K562 (cell line): ENCODE data around the gene NR1H2.
A peak's percentile ranks its signal among the peaks of the same experiment; 100 is the strongest.

Experiments used
- CTCF ChIP-seq, 3 experiments: IDR thresholded peaks in 2 of 3; conservative IDR thresholded peaks in 1 of 3; 2 replicates each; pipeline ENCODE4 v1.5.1; 2011 to 2012; ENCODE audit warnings: low read length in 3 of 3, mild to moderate bottlenecking in 3 of 3, control low read depth in 2 of 3, improper control_type of control experiment in 1 of 3, inconsistent platforms in 1 of 3, low read depth in 1 of 3, mixed read lengths in 1 of 3, moderate library complexity in 1 of 3; ENCODE audit not compliant: insufficient read depth in 2 of 3
- FOXM1 ChIP-seq, 2 experiments: fragments of 450-650 bp in 1 of 2; sonication (generic) in 1 of 2; formaldehyde crosslinking in 1 of 2; IDR thresholded peaks; 2 replicates each; pipeline versions ENCODE4 v1.6.1 to v1.9.0; 2017 to 2022; ENCODE audit warnings: low read depth in 2 of 2, mild to moderate bottlenecking in 2 of 2, missing genetic modification reagents in 1 of 2, moderate library complexity in 1 of 2
- GATAD2B ChIP-seq: fragments of 450-650 bp; IDR thresholded peaks from 2 replicates; pipeline ENCODE4 v1.6.1; 2017; ENCODE audit warnings: mild to moderate bottlenecking, borderline replicate concordance
- MECOM ChIP-seq: fragments of 250-450 bp; sonication (Bioruptor Pico); IDR thresholded peaks from 2 replicates; pipeline ENCODE4 v1.8.0; 2022; ENCODE audit warnings: inconsistent platforms
- RAD21 ChIP-seq, 2 experiments: fragments of 250-450 bp in 1 of 2; fragments of 450-650 bp in 1 of 2; sonication (Bioruptor Pico) in 1 of 2; formaldehyde crosslinking in 1 of 2; IDR thresholded peaks in 1 of 2; conservative IDR thresholded peaks in 1 of 2; 2 replicates each; pipeline versions ENCODE4 v1.4.0 to v1.8.0; 2020 to 2022; ENCODE audit warnings: mild to moderate bottlenecking in 2 of 2, moderate library complexity in 1 of 2
- SMARCC2 ChIP-seq: fragments of 450-650 bp; IDR thresholded peaks from 2 replicates; pipeline ENCODE4 v1.6.1; 2017; ENCODE audit warnings: antibody characterized with exemption, moderate library complexity, mild to moderate bottlenecking, low read depth
- SMC3 ChIP-seq: conservative IDR thresholded peaks from 2 replicates; pipeline ENCODE4 v1.6.1; 2011; ENCODE audit warnings: low read depth, low read length, improper control_type of control experiment; ENCODE audit not compliant: insufficient read depth
- SP2 ChIP-seq: IDR thresholded peaks from 2 replicates; pipeline ENCODE4 v1.6.1; 2011; ENCODE audit warnings: mild to moderate bottlenecking, low read depth, low read length, moderate library complexity; ENCODE audit not compliant: poor library complexity, severe bottlenecking; ENCODE audit errors: extremely low read depth
- STAT5B ChIP-seq: fragments of 250-450 bp; sonication (Bioruptor Pico); IDR thresholded peaks from 2 replicates; pipeline ENCODE4 v1.8.0; 2021; ENCODE audit warnings: mild to moderate bottlenecking, inconsistent platforms
- TCF7 ChIP-seq: sonication (generic); IDR thresholded peaks from 2 replicates; pipeline ENCODE4 v1.6.1; 2016; ENCODE audit warnings: antibody characterized with exemption, borderline replicate concordance
- XRCC4 ChIP-seq: IDR thresholded peaks from one replicate; pipeline ENCODE4 v1.6.1; 2011; ENCODE audit not compliant: insufficient read depth, insufficient read length; ENCODE audit errors: extremely low read depth

- no peak for TF ChIP-seq STAT5B (CRISPR knock-in tag)
- TF ChIP-seq RAD21 (CRISPR knock-in tag; conservative IDR thresholded peaks at IDR 0.05 in 1 of 2, IDR thresholded peaks at IDR 0.05 in 1 of 2), result peak in 1 of 2 experiments; percentile 45; a peak in 2 of 4 replicates
- TF ChIP-seq XRCC4, result no peak
- no peak; the same call in 1 of the 2 replicates for TF ChIP-seq GATAD2B
- TF ChIP-seq FOXM1 (IDR thresholded peaks at IDR 0.05; ENCODE audit: low read depth), result no peak
- TF ChIP-seq FOXM1 (CRISPR knock-in tag; IDR thresholded peaks at IDR 0.05; ENCODE audit: low read depth), result no peak
- no peak for TF ChIP-seq SP2
- no peak for TF ChIP-seq SMC3
- no peak for TF ChIP-seq SMARCC2
- no peak for TF ChIP-seq TCF7
- TF ChIP-seq CTCF (IDR thresholded peaks at IDR 0.05 in 2 of 3, conservative IDR thresholded peaks at IDR 0.05 in 1 of 3; ENCODE audit: insufficient read depth in 2 of 3, low read depth in 1 of 3, low read length in 3 of 3), result peak in 2 of 3 experiments; percentile 44 to 57; a peak in 3 of 6 replicates
- TF ChIP-seq MECOM (CRISPR knock-in tag), result no peak
Observed at GRCh38 chr19:50328224-50328872, 47.9 kb upstream of the NR1H2 start.
